Raji (cell line): ENCODE data around the gene RIMBP2.

ENCODE experiments used
- POLR2A ChIP-seq: IDR thresholded peaks from 2 replicates; pipeline ENCODE4 v1.6.1; 2011; ENCODE audit warnings: low read depth, low read length, control low read depth; ENCODE audit not compliant: insufficient read depth

The RIMBP2 gene

GRCh38 chr12:130683080-130683479, 33.0 kb downstream of the RIMBP2 start:
- no peak for TF ChIP-seq POLR2A

- TF ChIP-seq POLR2A: no peak
These were observed 35.6 kb downstream of the RIMBP2 start for GRCh38 chr12:130680451-130680990.

DNA sequence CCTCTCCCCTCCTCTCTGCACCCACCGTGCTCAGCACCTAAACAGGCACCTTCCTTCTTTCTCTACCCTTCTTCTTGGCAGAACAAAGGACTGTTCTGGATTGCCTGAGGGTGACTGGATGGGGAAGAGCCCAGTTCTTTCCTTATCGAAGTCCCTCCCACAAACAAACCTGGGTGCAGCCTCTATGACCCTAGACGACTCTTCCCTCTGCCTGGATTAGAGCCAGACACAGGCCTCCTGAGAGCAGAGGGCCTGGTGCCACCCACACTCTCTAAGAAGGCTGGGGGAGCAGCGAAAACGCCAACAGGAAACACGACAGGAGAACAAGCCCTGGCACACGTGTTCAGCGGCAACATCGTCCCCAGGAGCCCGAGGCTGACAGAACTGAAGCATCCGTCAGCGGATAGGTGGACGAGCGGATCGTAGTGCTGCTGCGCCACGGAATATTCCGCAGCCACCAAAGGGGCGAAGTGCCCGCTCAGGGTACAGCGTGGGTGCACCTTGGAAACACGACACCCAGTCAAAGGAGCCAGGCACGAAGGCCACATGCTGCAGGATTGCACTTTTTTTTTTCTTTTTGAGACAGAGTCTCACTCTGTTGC, 38.0 kb downstream of the RIMBP2 start:
- TF ChIP-seq POLR2A: no peak

- no peak for TF ChIP-seq POLR2A
These were observed 40.3 kb downstream of the RIMBP2 start for GRCh38 chr12:130675791-130676190.

DNA sequence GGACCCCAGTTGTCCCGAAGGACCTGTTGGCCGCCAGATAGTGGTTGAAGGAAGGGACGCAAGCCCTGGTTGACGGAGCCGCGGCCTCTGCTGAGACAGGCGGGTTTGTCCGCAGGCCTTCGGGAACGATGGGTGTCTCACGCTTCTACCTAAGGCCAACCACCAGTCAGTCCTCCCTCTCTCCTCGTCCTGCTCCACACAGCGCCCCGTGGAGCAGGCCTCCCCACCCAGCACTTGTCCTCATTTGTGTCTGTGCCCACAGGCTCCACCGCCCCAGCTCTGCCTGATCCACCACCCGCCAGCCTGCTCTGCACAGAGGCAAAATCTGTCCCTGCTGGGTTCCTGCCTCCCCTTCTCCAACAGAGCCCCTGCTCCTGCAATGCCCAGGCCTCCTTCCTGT, 41.0 kb downstream of the RIMBP2 start:
- TF ChIP-seq POLR2A: no peak

GRCh38 chr12:130674676-130675075, 41.4 kb downstream of the RIMBP2 start:
- no peak for TF ChIP-seq POLR2A

GRCh38 chr12:130673036-130673705, 42.9 kb downstream of the RIMBP2 start:
- no peak for TF ChIP-seq POLR2A

DNA sequence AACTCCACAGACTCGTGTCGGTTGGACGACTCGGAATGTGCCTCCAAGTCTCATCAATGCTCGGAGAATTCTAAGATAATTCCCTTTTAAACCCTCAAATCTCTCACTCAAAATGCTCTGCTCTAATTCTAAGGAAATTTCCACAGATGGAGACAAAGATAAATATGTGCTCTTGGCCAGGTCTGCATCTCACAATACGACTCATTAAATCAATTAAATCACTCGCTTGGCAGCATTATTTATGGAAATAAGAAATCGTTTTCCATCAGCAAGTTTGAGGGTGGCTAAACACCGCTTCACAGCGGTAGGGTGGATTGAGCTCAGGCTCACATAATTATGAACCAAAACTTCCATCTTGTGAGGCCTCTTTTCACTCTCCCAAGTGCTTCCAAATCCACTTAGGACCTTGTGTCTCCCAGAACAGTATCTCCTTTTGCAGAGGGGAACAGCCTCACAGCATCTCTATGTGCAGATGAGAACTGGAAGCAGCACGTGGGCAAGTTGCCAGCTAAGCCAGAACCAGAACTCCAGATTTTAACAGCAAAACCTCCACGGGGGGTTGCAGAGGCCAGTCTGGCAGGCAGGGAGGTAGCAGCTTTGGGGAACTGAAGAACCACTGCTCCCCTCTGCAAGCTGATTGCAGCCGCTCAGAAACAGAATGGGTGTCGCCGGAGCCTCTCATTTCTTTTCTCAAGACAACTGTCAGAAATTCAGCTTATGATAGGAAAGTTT, 43.8 kb downstream of the RIMBP2 start:
- no peak for TF ChIP-seq POLR2A

DNA sequence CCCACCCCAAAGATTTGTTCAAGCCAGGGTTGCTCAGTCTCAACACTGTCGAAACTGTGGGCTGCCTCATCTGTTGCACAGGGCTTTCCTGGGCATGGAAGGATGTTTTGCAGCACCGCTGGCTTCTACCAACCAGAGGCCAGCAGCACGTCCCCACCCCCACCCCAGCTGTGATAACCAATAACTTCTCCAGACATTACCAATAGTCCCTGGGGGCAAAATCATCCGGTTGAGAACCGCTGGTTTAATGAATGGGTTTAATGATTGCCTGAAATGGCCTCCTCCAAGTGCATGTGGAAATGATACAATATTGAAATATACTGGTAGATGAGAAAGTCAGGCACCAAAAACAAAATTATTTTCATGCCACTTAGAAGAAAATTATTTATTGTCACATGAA, 44.5 kb downstream of the RIMBP2 start:
- TF ChIP-seq POLR2A: no peak

DNA sequence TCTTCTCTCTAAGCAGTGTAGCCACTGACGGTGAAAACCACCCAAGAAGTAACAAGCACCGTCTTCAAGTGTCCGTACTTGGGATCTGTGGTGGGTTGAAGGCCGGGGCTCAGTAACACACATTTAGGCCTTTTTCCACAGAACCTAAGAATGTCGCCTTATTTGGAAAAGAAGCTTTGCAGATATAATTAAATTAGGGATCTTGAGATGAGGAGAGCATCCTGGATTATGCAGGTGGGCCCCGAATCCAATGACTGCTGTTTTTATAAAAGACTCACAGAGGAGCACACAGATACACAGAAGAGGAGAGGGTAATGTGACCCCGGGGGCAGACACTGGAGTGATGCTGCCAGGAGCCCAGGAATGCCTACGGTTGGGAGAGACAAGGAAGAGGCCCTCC, 46.3 kb downstream of the RIMBP2 start:
- TF ChIP-seq POLR2A: no peak

DNA sequence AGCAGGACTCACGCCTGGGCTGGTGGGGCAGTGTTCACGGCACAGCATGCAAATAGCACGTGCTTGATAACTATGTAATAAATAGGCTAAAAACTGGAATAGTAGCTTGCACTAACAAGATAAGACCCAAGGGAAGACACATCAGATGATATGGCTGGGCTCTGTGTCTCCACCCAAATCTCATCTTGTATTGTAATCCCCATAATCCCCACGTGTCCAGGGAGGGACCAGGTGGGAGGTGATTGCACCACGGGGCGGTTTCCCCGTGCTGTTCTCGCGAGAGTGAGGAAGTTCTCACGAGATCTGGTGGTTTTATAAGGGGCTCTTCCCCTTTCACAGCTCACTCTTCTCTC, 46.9 kb downstream of the RIMBP2 start:
- TF ChIP-seq POLR2A: no peak

DNA sequence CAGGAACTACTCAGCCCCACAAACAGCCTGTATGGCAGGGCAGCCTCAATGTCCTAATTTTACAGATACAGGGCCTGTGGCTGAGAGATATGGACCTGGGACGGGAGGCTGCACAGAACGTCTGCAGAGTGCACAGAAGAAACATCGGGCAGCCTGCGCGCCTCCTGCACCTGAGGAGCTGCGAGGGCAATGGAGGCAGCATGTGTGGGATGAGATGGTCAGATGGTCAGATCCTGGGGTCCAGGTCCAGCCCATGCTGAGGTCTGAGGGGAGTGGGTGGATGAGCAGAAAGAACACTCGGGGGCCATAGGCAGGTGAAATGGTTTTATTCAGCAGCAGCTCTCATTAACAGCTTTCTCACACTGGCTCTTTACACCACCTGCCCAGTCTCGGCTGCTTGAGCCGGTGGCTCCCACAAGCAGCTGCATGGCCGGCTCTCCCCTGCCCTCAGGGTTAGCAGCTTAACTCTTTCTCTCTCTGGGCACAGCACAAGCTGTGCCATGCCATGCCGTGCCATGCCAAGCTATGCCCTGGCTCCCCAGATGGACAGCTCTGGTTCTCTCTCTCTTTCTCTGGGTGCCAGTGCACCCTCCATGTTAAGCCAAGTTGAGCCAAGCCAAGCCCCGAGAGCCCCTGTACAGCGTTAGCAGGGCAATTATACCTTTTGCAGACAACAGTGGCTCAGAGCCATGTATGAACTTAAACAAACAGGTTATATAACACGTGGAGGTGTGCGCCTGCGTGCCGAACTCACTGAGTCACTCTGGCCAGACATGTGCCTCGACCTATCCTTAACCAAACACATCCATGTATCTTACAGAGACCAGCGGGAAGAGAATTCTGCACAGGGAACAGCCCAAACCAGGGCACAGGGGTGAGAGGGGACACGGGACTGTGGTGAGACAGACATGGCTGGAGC, 47.6 kb downstream of the RIMBP2 start:
- no peak for TF ChIP-seq POLR2A

GRCh38 chr12:130667421-130667960, 48.6 kb downstream of the RIMBP2 start:
- no peak for TF ChIP-seq POLR2A

GRCh38 chr12:130666645-130667044, 49.5 kb downstream of the RIMBP2 start:
- no peak for TF ChIP-seq POLR2A

DNA sequence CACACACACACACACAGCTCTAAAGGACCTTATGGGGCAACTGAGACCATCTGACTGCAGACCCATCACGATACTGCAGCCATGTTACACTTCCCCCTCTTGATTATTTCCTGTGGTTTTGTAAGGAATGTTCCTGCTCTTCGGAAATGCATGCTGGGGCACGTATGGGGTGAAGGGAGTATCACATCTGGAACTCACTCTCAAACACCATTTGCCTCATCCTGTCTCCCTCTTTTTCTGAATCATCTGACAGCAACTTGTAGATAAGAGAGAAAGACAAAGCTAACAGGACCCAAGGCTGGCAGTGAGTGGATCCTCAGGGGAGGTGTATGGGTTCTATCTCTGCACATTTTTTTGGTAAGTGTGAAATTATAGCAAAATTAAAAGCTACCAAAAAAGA, 50.3 kb downstream of the RIMBP2 start:
- TF ChIP-seq POLR2A: no peak
